ENCODE results near the gene PCBD2.

DNA sequence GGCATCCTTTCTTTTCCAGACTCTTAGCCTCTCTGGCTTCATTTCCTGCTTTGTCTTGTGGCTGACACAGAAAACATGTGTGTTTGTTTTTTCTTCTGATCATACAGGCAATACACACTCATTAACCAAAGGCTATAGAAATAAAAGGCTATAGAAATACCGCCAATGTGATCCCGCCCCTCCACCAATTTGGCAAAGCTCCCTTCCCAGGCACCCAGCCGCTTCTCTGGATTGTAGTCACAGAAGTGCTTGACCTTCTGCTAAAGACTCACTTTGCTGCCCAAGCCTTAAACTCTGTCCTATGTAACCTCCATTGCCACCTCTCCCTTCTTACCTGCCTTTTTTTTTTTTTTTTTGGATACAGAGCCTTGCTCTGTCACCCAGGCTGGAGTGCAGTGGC lies 25.5 kb upstream of the PCBD2 start:
- TF ChIP-seq, protein P1, sequence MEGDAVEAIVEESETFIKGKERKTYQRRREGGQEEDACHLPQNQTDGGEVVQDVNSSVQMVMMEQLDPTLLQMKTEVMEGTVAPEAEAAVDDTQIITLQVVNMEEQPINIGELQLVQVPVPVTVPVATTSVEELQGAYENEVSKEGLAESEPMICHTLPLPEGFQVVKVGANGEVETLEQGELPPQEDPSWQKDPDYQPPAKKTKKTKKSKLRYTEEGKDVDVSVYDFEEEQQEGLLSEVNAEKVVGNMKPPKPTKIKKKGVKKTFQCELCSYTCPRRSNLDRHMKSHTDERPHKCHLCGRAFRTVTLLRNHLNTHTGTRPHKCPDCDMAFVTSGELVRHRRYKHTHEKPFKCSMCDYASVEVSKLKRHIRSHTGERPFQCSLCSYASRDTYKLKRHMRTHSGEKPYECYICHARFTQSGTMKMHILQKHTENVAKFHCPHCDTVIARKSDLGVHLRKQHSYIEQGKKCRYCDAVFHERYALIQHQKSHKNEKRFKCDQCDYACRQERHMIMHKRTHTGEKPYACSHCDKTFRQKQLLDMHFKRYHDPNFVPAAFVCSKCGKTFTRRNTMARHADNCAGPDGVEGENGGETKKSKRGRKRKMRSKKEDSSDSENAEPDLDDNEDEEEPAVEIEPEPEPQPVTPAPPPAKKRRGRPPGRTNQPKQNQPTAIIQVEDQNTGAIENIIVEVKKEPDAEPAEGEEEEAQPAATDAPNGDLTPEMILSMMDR (IDR thresholded peaks at IDR 0.05), result no peak
- TF ChIP-seq POLR2A (IDR thresholded peaks at IDR 0.05), result no peak

Data from esophagus squamous epithelium (tissue), 4 donors.